K562 (cell line): ENCODE data around the gene ETV3L. TPM values are rescaled to one million over a fixed set of nuclear protein-coding genes. Genes with fewer than 3 reads are reported as not detected.

Experiments used
- ARID2 ChIP-seq: fragments of 450-650 bp; IDR thresholded peaks from 2 replicates; pipeline ENCODE4 v1.6.1; 2017; ENCODE audit warnings: antibody characterized with exemption, mild to moderate bottlenecking
- BACH1 ChIP-seq: fragments of 200-800 bp; sonication (Bioruptor generic); IDR thresholded peaks from 2 replicates; pipeline ENCODE4 v1.6.1; 2016; ENCODE audit warnings: missing genetic modification characterization, missing compliant biosample characterization
- CREM ChIP-seq: IDR thresholded peaks from 2 replicates; pipeline ENCODE4 v1.6.1; 2014; ENCODE audit warnings: antibody characterized with exemption, low read depth
- EHMT2 ChIP-seq: fragments of 450-650 bp; IDR thresholded peaks from 2 replicates; pipeline ENCODE4 v1.6.1; 2018; ENCODE audit warnings: antibody characterized with exemption
- ELK1 ChIP-seq: sonication (generic); formaldehyde crosslinking; IDR thresholded peaks from 2 replicates; pipeline ENCODE4 v1.8.1; 2022; ENCODE audit warnings: missing genetic modification reagents
- GMEB1 ChIP-seq: fragments of 250-450 bp; sonication (Bioruptor Pico); IDR thresholded peaks from 2 replicates; pipeline ENCODE4 v1.4.0; 2020; ENCODE audit warnings: mild to moderate bottlenecking
- HDAC6 ChIP-seq: IDR thresholded peaks from 2 replicates; pipeline ENCODE4 v1.6.1; 2012; ENCODE audit warnings: low read depth, mild to moderate bottlenecking, control low read depth, inconsistent platforms, low read length, moderate library complexity
- KHSRP ChIP-seq: fragments of 450-650 bp; IDR thresholded peaks from 2 replicates; pipeline ENCODE4 v1.6.1; 2017
- MAFF ChIP-seq: IDR thresholded peaks from 2 replicates; pipeline ENCODE4 v1.6.1; 2012; ENCODE audit warnings: low read length, improper control_type of control experiment
- MED1 ChIP-seq: sonication (generic); formaldehyde crosslinking; IDR thresholded peaks from 2 replicates; pipeline ENCODE4 v1.8.1; 2023; ENCODE audit warnings: missing genetic modification reagents, borderline replicate concordance
- NCOA4 ChIP-seq: fragments of 450-650 bp; IDR thresholded peaks from 2 replicates; pipeline ENCODE4 v1.6.1; 2018; ENCODE audit warnings: mild to moderate bottlenecking; ENCODE audit not compliant: partially characterized antibody
- NFIC ChIP-seq: fragments of 450-650 bp; IDR thresholded peaks from 2 replicates; pipeline ENCODE4 v1.6.1; 2017; ENCODE audit warnings: mild to moderate bottlenecking, inconsistent platforms
- PHTF2 ChIP-seq: fragments of 250-450 bp; sonication (Bioruptor Pico); IDR thresholded peaks from 2 replicates; pipeline ENCODE4 v1.5.0; 2021; ENCODE audit warnings: mild to moderate bottlenecking
- PTRF ChIP-seq: fragments of 450-650 bp; IDR thresholded peaks from 2 replicates; pipeline ENCODE4 v1.6.1; 2016; ENCODE audit warnings: mild to moderate bottlenecking, missing genetic modification characterization, missing compliant biosample characterization
- RFX1 ChIP-seq: fragments of 450-650 bp; IDR thresholded peaks from 2 replicates; pipeline ENCODE4 v1.6.1; 2016; ENCODE audit warnings: mild to moderate bottlenecking, moderate library complexity
- SAFB ChIP-seq: fragments of 200-400 bp; formaldehyde crosslinking; IDR thresholded peaks from 2 replicates; pipeline ENCODE4 v1.6.1; 2017; ENCODE audit warnings: low read depth, low read length, borderline replicate concordance
- SMARCA5 ChIP-seq: fragments of 450-650 bp; IDR thresholded peaks from 2 replicates; pipeline ENCODE4 v1.6.1; 2016
- SMARCE1 ChIP-seq: fragments of 450-650 bp; IDR thresholded peaks from 2 replicates; pipeline ENCODE4 v1.7.1; 2016; ENCODE audit warnings: mild to moderate bottlenecking
- TAF7 ChIP-seq: fragments of 450-650 bp; IDR thresholded peaks from 2 replicates; pipeline ENCODE4 v1.6.1; 2016; ENCODE audit warnings: missing genetic modification characterization, missing compliant biosample characterization
- TBP ChIP-seq: optimal IDR thresholded peaks from 2 replicates; pipeline ENCODE3; 2011; ENCODE audit warnings: low read depth, low read length, improper control_type of control experiment
- ZNF212 ChIP-seq: fragments of 450-650 bp; formaldehyde crosslinking; IDR thresholded peaks from 2 replicates; pipeline ENCODE4 v1.4.0; 2020; ENCODE audit warnings: mild to moderate bottlenecking
- ZNF239 ChIP-seq: fragments of 250-450 bp; sonication (Bioruptor Pico); IDR thresholded peaks from 2 replicates; pipeline ENCODE4 v1.4.0; 2020; ENCODE audit warnings: mild to moderate bottlenecking
- ZNF444 ChIP-seq: fragments of 250-450 bp; sonication (Bioruptor Pico); IDR thresholded peaks from 2 replicates; pipeline ENCODE4 v1.4.0; 2020; ENCODE audit warnings: mild to moderate bottlenecking, moderate library complexity
- ZNF583 ChIP-seq: fragments of 250-450 bp; sonication (Bioruptor Pico); IDR thresholded peaks from 2 replicates; pipeline ENCODE4 v1.4.0; 2020
- ZSCAN29 ChIP-seq: fragments of 450-650 bp; IDR thresholded peaks from 2 replicates; pipeline ENCODE4 v1.6.1; 2017
- polyA plus RNA-seq, 8 experiments: library from polyadenylated mRNA; depleted of rRNA in 4 of 8; stranded (reverse) in 5 of 8; unstranded in 3 of 8; fragments of >200 nt; fragmentation: Nextera tagmentation in 2 of 8; fragmentation: Illumina TruSeq in 1 of 8; extraction: Ambion mirVana in 2 of 8; extraction: Trizol in 1 of 8; gene quantifications; 2 replicates each; pipeline versions ENCODE4 v1.2.1 to v1.2.3, GENCODE V29; 2011 to 2014; ENCODE audit warnings: inconsistent platforms in 1 of 8, missing spikeins in 1 of 8
- total RNA-seq, 7 experiments: library from RNA; depleted of rRNA in 6 of 7; stranded (reverse); fragments of >200 nt in 6 of 7; fragmentation: Illumina TruSeq in 2 of 7; extraction: Trizol in 2 of 7; gene quantifications; 2 replicates each; pipeline versions ENCODE4 v1.2.1 to v1.2.3, GENCODE V29; 2011 to 2021; ENCODE audit warnings: low replicate concordance in 1 of 7
- TF ChIP-seq, protein P1 (sequence below): sonication (generic); formaldehyde crosslinking; IDR thresholded peaks from 2 replicates; pipeline ENCODE4 v1.9.0; 2022; ENCODE audit warnings: mild to moderate bottlenecking, missing genetic modification reagents
- TF ChIP-seq, protein P2 (sequence below): fragments of 250-450 bp; sonication (Bioruptor Pico); IDR thresholded peaks from 2 replicates; pipeline ENCODE4 v1.4.0; 2020
- TF ChIP-seq, protein P3 (sequence below): sonication (generic); formaldehyde crosslinking; IDR thresholded peaks from 2 replicates; pipeline ENCODE4 v1.8.0; 2022; ENCODE audit warnings: mild to moderate bottlenecking, missing genetic modification reagents

The ETV3L gene
- total and polyA plus RNA-seq, 9 of the 15 experiments (the other 6 are each of a cell fraction or from before 2014, with no cell fraction given): not detected

DNA sequence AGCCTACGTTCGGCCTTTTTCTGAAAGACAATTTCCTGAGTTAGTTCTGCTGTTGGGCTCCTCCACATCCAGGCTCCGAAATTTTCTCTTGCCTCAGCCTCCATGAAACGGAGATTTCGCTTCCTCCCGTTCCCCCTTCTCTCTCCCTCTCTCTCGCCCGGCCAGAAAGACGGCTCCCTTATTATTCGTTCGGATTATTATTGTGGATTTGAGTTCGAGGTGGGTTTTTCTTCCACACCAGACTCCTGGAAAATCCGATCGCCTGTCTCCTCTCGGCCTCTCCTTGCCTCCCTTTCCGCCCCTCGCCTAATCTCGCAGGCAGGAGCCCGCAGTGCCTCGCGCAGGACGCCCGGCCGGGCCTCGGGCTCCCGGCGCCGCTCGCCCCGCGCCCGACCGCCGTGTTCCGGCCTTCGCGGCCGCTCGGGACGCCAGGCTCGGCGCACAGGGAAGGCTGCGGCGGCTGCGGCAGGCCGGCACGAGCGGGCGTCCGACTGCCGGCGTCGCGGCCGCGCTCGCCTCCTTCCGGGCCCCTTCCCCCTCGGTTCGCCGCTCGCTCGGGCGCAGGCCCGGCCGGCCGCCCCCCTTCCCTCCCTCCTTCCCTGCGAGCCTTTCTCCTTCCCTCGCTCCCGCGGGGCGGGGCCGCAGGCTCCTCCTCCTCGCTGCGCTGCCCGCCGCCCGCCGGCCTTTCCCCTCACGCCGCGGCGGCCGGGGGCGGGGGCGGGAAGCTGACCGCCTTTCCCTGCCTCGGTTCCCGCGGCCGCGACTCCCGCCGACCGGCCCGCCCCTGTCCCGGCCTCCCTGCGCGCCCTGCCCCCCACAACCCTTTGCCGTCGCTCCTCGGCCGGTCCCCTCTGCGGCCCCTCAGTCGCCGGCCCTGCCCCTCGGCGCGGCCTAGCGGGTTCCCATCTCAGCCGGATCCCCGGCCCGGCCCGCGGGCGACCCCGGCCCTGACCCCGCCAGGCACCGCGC is 54.1 kb downstream of the ETV3L start, which contains the start of gene ARHGEF11 (continued):
- TF ChIP-seq SAFB (no peak), NFIC (no peak), RFX1 (no peak), ZNF239 (no peak), CREM (0 out of 2 replicates have a peak, but pooled peaks have one; percentile 12), TAF7 (tag) (no peak), HDAC6 (no peak), SMARCE1 (peak; percentile 47; the same call in 1 of the 2 replicates), PTRF (tag) (no peak), ZNF212 (CRISPR knock-in tag) (no peak), SMARCA5 (no peak), MAFF (no peak), ARID2 (no peak), TBP (peak; percentile 62), MED1 (no peak), BACH1 (tag) (no peak), NCOA4 (no peak), PHTF2 (CRISPR knock-in tag) (no peak), EHMT2 (no peak), ZNF583 (CRISPR knock-in tag) (no peak), ELK1 (CRISPR knock-in tag) (no peak), GMEB1 (peak; percentile 84), KHSRP (no peak), ZSCAN29 (0 out of 2 replicates have a peak, but pooled peaks have one; percentile 44), ZNF444 (no peak)
- TF ChIP-seq, protein P1, sequence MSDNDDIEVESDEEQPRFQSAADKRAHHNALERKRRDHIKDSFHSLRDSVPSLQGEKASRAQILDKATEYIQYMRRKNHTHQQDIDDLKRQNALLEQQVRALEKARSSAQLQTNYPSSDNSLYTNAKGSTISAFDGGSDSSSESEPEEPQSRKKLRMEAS (CRISPR knock-in tag): no peak
- TF ChIP-seq, protein P2, sequence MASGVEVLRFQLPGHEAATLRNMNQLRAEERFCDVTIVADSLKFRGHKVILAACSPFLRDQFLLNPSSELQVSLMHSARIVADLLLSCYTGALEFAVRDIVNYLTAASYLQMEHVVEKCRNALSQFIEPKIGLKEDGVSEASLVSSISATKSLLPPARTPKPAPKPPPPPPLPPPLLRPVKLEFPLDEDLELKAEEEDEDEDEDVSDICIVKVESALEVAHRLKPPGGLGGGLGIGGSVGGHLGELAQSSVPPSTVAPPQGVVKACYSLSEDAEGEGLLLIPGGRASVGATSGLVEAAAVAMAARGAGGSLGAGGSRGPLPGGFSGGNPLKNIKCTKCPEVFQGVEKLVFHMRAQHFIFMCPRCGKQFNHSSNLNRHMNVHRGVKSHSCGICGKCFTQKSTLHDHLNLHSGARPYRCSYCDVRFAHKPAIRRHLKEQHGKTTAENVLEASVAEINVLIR (CRISPR knock-in tag): no peak
- TF ChIP-seq, protein P3, sequence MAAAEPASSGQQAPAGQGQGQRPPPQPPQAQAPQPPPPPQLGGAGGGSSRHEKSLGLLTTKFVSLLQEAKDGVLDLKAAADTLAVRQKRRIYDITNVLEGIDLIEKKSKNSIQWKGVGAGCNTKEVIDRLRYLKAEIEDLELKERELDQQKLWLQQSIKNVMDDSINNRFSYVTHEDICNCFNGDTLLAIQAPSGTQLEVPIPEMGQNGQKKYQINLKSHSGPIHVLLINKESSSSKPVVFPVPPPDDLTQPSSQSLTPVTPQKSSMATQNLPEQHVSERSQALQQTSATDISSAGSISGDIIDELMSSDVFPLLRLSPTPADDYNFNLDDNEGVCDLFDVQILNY (CRISPR knock-in tag): no peak
